SKM-1 (cell line): ENCODE results near the gene PASK.

Source experiments
- DNase-seq: peaks from one replicate; lab custom pipeline; 2025; ENCODE audit not compliant: unreplicated experiment; lab: John Stamatoyannopoulos, UW

Gene PASK

DNA sequence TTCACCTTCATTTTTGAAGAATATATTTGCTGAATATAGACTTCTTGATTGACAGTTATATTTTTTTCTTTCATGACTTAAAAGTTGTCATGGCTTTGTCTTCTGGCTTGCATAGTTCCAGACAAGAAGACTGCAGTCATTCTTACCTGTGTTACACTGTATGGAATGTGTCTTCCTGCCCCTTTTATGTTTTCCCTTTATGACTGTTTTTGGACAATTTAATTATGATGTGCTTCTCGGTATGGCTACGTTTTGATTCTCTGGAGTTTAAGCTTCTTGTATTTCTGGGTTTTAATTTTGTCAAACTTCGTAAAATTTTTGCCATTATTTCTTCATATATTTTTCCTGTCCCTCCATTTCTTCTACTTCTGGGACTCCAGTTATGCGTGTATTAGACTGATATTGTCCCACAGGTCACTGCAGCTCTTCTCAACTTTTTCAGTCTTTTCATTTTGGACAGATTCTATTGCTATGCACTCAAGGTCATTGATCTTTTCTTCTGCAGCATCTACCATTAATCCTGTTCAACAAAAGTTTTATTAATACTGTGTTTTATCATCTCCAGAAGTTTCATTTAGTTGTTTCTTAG, 64.3 kb downstream of the PASK start:
- no peak for DNase-seq

DNA sequence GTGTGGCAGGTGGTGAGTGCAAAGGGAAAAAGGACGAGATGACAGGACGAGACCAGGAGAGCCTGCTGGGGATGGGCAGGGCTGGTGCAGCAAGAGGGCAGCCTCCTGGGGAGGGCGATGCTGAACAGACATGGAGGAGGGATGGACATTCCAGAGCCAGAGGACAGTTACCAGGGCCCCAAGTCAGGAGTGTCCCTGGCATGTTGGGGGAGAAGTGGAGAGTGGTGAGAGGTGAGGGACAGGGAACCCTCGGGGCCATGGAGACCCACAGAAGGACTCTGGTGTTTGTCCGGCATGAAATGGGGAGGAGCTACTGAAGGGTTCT, 66.2 kb downstream of the PASK start:
- DNase-seq = no peak

DNA sequence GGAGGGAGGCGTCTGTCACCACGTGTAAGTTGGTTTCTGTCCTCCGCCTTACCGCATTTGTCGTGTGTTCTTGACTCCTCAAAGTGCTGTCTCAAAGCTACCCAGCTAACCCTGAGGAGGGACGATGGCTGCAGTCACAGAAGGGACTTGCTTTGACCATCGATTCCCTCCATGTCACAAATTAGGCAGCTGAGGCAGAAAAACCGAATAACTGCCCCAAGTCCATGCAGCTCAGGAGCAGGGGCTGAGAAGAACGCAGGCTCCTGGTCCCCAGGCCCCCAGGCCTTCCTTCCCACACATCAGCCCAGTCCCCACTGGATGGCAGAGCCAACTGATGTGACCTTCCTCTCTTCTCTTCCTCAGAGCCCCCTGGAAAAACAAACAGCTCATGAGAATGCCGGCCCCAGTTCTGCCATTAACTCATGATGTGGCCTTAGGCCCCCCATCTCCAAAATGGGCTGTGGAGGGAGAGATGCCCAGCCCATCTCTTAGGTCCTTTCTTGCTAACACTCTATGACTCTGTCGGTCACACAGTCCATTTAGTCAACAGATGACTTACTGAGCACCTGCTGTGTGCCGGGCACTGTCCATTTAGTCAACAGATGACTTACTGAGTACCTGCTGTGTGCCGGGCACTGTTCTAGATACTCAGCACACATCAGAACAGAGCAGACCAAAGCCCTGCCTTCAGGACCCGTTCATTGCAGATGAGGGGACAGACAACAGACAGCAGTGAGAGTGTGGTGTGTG, 66.8 kb downstream of the PASK start:
- no peak for DNase-seq

DNA sequence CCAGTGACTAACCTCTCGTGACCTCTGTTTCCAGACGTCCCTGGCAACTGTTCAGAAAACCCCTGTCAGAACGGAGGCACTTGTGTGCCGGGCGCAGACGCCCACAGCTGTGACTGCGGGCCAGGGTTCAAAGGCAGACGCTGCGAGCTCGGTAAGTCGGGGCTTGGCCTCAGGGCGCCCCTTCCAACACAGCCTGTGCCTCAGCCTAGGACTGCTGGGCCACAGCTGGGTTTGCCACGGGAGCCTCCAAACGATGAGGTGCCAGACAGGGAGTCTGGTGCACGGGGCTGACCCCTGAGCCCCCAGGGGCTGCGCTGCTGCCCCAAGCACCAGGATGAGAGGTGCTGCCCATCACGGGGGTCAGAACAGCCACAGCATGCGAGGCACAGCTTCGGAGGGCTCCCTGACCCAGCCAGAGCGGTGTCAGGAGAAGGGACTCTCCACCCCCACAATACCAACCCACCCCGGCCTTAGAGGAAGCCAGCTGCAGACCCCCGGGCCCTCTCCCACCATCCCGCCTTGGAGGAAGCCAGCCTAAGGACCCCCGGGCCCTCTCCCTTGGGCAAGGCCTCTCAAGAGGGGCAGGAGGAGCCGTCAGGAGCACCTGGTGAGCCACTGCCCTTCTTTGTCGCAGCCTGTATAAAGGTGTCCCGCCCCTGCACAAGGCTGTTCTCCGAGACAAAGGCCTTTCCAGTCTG, 67.5 kb downstream of the PASK start:
- no peak for DNase-seq

DNA sequence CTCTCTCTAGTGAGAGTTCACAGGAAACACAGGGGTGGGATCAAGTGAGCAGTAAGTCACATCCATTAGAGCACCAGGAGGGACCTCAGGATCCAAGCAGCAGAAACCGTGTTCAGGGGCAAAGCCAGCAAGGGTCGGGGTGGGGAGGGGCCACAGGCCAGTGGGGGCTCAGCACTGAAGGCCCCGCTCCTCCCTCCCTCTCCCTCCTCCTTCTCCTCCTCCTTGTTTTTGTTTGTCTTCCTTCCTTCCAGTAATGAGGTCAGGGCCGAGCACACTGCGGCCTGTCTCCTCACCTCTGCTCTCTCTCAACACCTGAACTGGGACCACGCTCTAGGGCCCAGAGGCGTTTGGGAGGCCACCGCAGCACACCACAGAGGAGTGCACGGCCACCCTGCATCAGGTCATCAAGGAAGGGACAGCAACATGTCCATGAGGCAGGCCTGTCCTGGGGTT, 68.1 kb downstream of the PASK start:
- DNase-seq = no peak

DNA sequence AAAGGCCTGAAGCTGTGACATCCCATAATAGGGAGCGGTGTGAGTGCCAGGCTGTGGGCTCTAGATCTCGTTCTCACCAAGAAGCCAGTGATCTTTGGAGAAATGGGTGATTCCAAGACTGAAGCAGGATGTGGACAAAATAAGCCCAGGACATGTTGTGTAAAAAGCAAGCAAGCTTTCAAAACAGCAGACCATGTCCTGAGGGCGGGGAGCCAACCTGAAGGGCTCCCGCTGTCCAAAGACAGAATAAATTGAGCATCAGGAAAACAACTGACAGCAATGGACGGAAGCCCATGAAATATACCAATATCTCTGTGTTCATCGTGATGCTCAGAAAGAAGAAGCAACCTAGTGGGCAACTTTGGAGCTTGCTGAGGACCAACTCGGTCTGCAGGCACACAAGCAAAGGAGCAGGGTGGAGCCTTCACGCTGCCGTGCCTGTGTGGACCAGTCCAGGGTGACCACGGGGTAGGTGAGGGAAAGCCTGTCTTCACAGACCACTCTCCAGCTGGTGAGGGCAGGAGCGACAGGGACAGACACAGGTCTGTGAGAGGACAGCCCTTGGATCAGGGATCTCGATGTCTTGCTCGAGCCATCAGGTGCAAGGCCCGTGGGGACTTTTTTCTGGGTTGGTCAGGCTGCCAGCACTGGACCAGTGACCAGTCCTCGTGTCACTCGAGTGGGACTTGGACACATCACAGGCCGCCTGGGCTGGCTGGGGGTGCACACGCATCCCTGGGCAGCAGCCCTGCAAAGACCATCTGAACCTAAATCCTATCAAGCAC, 68.7 kb downstream of the PASK start:
- no peak for DNase-seq

DNA sequence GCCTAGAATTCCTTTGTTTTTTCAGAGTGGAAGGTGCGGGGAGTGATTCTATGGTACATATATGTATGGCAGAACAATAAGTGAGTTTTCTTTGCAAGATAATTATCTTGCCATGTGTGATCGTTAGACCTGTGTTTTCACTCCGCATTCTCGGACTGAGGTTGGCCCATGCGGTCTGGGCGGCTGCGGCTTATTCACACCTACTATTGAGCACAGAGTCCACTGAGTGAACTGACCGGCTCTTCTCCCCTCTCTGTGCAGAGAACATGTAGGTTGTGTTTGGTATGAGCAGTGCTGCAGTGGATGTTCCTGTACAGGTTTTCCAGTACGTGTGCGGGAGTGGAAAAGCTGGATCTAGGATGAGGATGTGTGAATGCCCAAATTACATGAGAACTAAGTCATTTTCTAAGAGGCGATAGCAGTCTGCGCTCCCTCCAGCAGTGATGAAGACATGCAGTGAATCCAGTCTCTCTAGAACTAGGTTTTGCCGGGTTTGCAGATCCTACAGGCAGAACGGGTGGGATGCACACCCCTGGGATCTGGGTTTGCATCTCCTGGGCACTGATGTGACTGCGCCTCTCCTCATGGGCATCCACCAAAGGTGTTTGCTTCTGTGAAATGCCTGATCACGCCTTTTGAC, 74.3 kb downstream of the PASK start:
- DNase-seq = no peak

DNA sequence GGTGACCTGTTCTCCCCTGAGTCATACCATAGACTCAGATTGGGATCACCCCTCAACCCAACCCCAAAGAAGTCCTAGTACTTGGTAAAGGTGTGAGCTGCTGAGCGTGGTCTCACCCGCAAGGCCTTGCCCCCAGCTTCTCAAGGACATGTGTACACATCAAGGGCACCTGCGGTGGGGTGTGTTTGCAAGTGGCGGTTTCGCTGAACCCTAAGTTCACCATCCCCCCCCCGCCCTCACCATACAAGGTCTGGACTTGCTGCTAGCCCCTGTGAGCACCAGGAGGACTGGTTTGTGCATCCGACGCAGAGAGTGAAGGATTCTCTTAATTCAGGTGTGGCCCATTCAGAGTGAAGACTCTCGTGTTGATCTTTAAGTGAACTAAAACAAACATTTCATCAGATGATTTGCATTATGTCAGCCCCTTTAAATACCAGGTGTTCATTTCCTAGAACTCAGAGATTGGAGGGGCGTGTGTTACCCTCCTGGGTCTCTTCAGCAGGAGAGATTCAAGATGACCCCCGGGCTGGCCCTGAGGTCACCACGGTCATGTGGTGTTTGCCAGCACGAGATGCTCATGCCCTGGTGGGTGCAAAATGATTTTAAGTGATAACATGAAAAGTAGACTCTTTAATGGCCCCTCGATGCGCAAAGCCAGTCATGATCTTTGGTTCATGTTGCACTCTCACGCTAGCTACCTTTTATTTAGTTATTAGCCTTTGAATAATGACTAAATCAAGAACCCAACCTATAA, 75.0 kb downstream of the PASK start:
- no peak for DNase-seq

DNA sequence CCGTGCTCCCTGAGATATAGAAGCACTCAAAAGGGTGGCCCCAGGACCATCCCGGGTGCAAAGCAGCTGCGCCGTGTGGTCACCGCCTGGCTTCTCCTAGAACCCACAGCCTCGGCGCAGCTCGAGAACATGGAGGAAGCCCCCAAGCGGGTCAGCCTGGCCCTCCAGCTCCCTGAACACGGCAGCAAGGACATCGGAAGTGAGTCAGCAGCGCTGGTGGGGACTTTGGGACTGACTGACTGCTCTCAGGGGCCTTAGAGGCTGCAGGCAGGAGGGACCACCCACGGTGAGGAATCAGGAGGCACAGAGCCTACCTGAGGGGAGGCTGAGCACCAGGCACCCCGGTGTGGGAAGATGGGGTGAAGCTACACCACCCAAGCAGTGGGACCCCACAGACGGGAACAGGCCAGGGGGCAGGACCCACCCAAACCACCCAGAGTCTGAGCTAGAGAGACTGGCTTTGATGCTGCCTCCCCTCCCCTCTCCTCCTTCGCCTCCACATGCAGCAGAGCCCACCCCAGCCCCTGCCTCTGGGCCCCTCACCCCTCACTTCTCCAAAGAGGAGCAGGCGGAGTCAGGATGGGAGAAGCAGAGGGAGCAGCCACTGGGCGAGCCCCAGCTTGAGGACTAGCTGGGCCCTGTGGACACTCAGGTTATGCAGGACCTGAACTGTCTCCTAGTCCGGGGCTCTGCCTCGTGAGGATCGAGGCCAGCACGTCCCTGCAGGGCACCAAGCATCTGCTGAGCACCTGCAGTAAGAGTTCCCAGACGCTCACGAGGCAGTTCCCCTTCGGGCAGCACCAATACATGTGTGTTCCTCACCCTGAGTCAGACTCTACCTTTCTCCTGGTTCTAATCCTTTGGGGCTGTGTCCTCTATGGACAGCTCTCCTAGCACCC, 75.9 kb downstream of the PASK start:
- no peak for DNase-seq

DNA sequence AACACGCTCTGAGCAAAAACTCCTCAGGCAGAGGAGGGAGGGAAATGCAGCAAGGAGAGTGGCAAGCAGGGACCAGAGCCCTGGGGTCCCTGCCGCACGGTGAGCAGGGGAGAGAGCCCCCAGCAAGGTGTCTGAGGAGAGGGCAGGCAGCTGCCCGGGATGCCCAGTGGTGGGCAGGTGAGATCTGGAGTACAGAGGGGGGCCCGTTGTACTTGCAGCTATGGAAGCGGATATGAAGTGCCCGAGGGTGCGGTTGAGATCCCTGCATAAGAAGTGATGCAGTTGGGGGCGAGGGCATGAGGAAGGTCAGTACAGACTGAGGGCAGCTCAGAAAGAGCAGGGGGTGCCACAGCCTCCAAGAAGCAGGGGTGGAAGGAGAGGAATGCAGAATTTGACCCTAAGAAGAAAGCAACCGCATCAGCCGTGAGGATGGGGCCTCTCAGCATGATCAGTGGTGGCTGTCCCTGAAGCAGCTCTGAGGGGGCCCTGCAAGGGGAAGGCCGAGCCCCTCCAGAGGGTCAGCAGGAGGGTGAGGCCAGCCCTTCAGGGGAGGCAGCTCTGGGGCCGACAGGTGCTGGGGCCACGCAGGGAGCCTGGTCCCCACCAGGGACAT, 76.6 kb downstream of the PASK start:
- DNase-seq = no peak

DNA sequence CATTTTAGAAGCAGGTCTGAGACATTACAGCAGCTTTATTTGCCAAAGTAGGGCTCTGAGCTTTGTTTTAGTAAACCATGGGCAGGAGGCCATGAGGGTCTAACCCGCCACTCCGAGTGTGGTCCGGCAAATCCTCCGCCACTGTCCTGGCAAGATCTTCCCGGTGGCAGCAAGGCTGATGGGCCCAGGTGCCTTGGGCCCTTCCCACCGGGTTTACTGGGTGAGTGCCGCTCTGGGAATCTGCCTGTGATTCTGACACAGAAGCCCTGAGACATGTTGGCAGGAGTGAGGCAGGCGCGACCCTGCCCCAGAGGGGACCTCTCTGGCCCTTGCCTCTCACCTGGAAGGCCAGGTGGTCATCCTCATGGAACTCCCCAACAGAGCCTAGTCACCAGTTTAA, 77.1 kb downstream of the PASK start:
- DNase-seq = no peak

DNA sequence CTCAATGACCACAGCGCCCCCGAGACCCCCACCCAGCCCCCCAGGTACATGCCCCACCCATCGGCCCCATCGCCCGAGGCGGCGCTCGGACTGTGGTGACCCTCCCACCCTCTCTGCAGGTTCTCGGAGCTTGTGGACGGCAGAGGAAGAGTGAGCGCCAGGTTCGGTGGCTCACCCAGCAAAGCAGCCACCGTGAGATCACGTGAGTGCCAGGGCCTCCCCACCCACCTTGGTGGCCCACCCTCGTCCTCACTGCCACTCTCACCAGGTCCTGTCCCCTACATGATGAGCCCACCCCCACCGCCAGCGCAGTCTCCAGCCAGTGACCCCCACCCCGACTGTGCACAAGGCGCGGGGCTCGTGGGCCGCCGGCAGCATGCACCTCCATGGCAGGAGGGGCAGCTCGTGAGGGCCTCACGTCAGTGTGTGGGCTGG, 77.6 kb downstream of the PASK start:
- DNase-seq = no peak

DNA sequence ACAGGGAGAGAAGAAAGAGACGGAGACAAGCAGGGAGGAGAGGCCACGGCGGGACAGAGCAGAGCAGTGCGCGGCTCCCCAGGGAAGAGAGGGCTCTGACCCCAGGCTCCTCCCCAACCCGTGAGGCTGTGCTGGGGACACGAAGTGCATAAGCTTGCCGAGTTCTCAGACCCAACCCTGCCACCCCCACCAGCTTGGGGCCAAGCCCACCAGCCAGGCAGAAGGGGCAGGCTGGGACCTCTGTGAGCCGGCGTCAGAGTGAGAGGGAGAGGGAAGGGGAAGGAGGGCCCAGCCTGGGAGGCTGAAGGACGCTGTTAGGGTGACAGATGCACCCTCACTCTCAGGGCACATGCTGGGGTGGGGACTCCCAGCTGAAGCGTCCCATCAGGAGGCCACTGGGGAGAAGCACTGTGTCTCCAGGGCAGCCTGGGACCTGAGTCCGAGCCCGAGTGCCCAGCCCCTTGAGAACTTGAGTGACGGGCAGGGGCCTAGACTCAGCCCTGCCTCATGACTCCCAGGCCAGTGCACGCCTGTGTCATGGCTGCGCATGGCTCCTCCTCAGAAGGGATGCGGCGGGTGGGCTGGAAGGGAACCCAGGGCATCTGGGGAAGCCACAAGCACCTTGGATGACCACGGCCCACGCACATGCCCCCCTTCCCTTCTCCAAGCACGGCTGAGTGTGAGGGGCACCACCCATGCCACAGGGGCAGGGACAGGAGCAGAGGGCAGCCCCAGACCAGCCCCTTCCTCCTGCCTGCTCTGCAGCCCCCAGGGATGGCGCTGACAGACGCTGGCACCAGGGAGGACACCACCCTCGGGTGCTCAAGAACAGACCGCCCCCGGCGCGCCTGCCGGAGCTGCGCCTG, 78.2 kb downstream of the PASK start:
- DNase-seq = no peak

DNA sequence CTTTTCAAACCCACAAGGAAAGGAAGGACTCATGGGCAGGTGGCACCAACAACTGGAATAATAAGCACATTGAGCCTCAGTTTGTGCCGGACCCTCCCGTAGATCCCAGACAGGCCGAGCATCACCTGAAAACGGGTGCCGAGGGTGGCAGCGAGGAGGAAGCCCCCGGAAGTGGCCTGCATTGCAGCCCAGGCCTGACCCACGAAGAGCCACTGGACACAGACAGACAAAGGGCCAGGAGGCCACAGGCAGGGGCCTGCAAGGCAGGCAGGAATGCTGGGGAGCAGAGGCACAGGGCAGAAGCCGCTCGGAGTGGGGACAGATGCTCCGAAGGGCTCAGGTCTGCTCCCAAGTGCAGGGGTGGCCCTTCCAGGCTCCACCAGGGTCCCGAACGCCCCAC, 78.9 kb downstream of the PASK start:
- DNase-seq = no peak

DNA sequence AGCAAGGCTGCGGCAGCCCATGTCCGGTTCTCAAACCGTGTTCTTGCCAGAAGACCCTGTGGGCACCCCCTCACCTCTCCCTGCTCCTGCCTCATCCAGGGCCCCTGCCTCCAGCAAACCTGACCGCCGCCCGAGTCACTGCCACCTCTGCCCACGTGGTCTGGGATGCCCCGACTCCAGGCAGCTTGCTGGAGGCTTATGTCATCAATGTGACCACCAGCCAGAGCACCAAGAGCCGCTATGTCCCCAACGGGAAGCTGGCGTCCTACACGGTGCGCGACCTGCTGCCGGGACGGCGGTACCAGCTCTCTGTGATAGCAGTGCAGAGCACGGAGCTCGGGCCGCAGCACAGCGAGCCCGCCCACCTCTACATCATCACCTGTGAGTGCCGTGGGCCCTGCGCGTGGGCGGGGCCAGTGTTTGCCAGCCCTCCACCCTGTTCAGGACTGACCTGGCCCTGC, 79.4 kb downstream of the PASK start:
- DNase-seq = no peak

DNA sequence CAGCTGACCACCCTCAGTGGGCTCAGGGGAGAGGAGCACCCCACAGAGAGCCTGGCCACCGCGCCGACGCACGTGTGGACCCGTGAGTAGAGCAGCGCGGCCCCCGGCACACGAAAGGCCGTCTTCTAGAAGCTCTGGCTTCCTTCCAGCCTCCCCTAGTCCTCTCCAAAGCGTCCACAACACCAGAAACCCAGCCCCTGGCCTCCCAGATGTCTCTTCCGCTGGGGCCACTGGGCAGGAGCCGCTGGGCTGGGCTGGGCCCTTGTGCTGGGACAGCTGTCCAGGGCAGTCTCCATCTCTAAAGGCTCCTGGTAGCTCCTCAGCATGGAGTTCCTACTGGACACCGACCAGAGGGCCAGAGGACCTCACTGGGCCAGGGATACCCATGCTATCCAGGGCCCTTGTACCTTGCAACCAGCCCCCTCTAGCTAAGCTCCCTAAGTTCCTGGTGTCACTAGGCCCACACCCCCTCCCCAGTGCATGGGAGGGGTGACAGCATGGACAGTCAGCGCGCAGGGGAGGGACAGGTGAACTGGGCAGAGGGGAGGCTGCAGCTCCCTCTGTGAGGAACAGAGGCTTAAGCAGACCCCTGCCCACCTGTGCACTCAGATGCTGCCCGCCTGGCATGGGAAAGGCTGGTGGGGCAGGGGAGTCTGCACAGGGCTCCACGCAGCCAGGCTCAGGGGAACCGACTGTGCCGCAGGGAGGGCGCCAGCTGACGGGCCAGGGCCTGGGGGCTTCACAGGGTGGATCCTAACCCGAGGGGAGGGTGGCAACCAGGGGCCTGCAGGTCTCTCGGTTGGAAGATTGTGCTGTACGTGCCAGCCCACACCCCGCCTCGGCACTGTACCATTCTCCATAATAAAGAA, 80.1 kb downstream of the PASK start:
- DNase-seq = no peak
